Stomach smooth muscle (tissue), 2 donors: ENCODE measurements around the gene DIAPH3.

Experiments used
- H3K27ac ChIP-seq: one replicate; pipeline ENCODE4 v1.7.0; 2013; ENCODE audit warnings: mild to moderate bottlenecking, low read length, inconsistent platforms
- H3K27me3 ChIP-seq, 2 donors: one replicate each; pipeline ENCODE4 v1.7.0; 2013; ENCODE audit warnings: low read length in 2 of 2; ENCODE audit not compliant: insufficient read depth in 2 of 2, control insufficient read depth in 1 of 2
- H3K36me3 ChIP-seq, 2 donors: one replicate each; pipeline ENCODE4 v1.7.0; 2013; ENCODE audit warnings: low read length in 2 of 2; ENCODE audit not compliant: control insufficient read depth in 2 of 2, insufficient read depth in 2 of 2
- H3K4me1 ChIP-seq: one replicate; pipeline ENCODE4 v1.7.0; 2013; ENCODE audit warnings: low read length; ENCODE audit not compliant: control insufficient read depth, insufficient read depth
- H3K4me3 ChIP-seq, 2 donors: one replicate each; pipeline ENCODE4 v1.7.0; 2013; ENCODE audit warnings: low read length in 2 of 2
- H3K9ac ChIP-seq, 2 donors: one replicate each; pipeline ENCODE4 v1.7.0; 2013; ENCODE audit warnings: low read length in 2 of 2, mild to moderate bottlenecking in 1 of 2
- H3K9me3 ChIP-seq, 2 donors: one replicate each; pipeline ENCODE4 v1.7.0; 2013; ENCODE audit warnings: low read length in 2 of 2; ENCODE audit not compliant: control insufficient read depth in 2 of 2
- donor health status: healthy.
- donor health status: Pancreatic carcinoma.

Gene DIAPH3

GRCh38 chr13:59924256-59924655 is 239.5 kb downstream of the DIAPH3 start:
- Histone ChIP-seq H3K9ac (no peak overlapping the region), H3K27ac (no peak overlapping the region), H3K4me1 (no peaks in the 10 kb centered on the region), H3K4me3 (no peak overlapping the region), H3K27me3 (no peaks in the 10 kb centered on the region), H3K9me3 (no peaks in the 10 kb centered on the region), H3K36me3 (no peaks in the 10 kb centered on the region)

GRCh38 chr13:59915252-59915651 is 248.5 kb downstream of the DIAPH3 start:
- Histone ChIP-seq H3K9me3 (no peaks in the 10 kb centered on the region), H3K9ac (no peak overlapping the region), H3K27ac (no peak overlapping the region), H3K36me3 (no peaks in the 10 kb centered on the region), H3K27me3 (no peaks in the 10 kb centered on the region), H3K4me3 (no peak overlapping the region), H3K4me1 (no peaks in the 10 kb centered on the region)

GRCh38 chr13:59914556-59914955 is 249.2 kb downstream of the DIAPH3 start:
- no peaks in the 10 kb centered on the region for H3K4me1 ChIP-seq
- no peaks in the 10 kb centered on the region for H3K36me3 ChIP-seq
- H3K9ac ChIP-seq = no peak overlapping the region
- no peaks in the 10 kb centered on the region for H3K27me3 ChIP-seq
- no peak overlapping the region for H3K4me3 ChIP-seq
- no peaks in the 10 kb centered on the region for H3K9me3 ChIP-seq
- no peak overlapping the region for H3K27ac ChIP-seq

GRCh38 chr13:59906413-59907049 is 257.2 kb downstream of the DIAPH3 start:
- H3K27me3 ChIP-seq = no peaks in the 10 kb centered on the region
- H3K27ac ChIP-seq = no peak overlapping the region
- no peaks in the 10 kb centered on the region for H3K36me3 ChIP-seq
- no peaks in the 10 kb centered on the region for H3K4me1 ChIP-seq
- no peaks in the 10 kb centered on the region for H3K9me3 ChIP-seq
- H3K4me3 ChIP-seq = no peak overlapping the region
- H3K9ac ChIP-seq = no peak overlapping the region

- Histone ChIP-seq H3K36me3 (no peaks in the 10 kb centered on the region), H3K9me3 (no peaks in the 10 kb centered on the region), H3K9ac (no peak overlapping the region), H3K27ac (no peak overlapping the region), H3K4me1 (no peaks in the 10 kb centered on the region), H3K4me3 (no peak overlapping the region), H3K27me3 (no peaks in the 10 kb centered on the region)
Measured at GRCh38 chr13:59901191-59901590, 262.5 kb downstream of the DIAPH3 start.

- Histone ChIP-seq H3K27me3 (no peaks in the 10 kb centered on the region), H3K9ac (no peak overlapping the region), H3K4me3 (no peak overlapping the region), H3K4me1 (no peaks in the 10 kb centered on the region), H3K36me3 (no peaks in the 10 kb centered on the region), H3K9me3 (no peaks in the 10 kb centered on the region), H3K27ac (no peak overlapping the region)
Measured at GRCh38 chr13:59898066-59898465, 265.7 kb downstream of the DIAPH3 start.

- Histone ChIP-seq H3K36me3 (no peaks in the 10 kb centered on the region), H3K9ac (no peak overlapping the region), H3K4me3 (no peak overlapping the region), H3K27ac (no peak overlapping the region), H3K27me3 (no peaks in the 10 kb centered on the region), H3K9me3 (no peaks in the 10 kb centered on the region), H3K4me1 (no peaks in the 10 kb centered on the region)
Measured at GRCh38 chr13:59893266-59893665, 270.5 kb downstream of the DIAPH3 start.

- H3K27ac ChIP-seq = no peak overlapping the region
- no peaks in the 10 kb centered on the region for H3K4me1 ChIP-seq
- no peak overlapping the region for H3K4me3 ChIP-seq
- no peaks in the 10 kb centered on the region for H3K9me3 ChIP-seq
- no peaks in the 10 kb centered on the region for H3K27me3 ChIP-seq
- no peaks in the 10 kb centered on the region for H3K36me3 ChIP-seq
- no peak overlapping the region for H3K9ac ChIP-seq
Measured at GRCh38 chr13:59891053-59891452, 272.7 kb downstream of the DIAPH3 start.

- Histone ChIP-seq H3K4me3 (no peak overlapping the region), H3K9me3 (no peaks in the 10 kb centered on the region), H3K4me1 (no peaks in the 10 kb centered on the region), H3K27me3 (no peaks in the 10 kb centered on the region), H3K27ac (no peak overlapping the region), H3K9ac (no peak overlapping the region), H3K36me3 (no peaks in the 10 kb centered on the region)
Measured at GRCh38 chr13:59890054-59890453, 273.7 kb downstream of the DIAPH3 start.

GRCh38 chr13:59888408-59888807 is 275.3 kb downstream of the DIAPH3 start:
- Histone ChIP-seq H3K27ac (no peak overlapping the region), H3K4me3 (no peak overlapping the region), H3K4me1 (no peaks in the 10 kb centered on the region), H3K36me3 (no peaks in the 10 kb centered on the region), H3K9me3 (no peaks in the 10 kb centered on the region), H3K9ac (no peak overlapping the region), H3K27me3 (no peaks in the 10 kb centered on the region)

- H3K36me3 ChIP-seq = no peaks in the 10 kb centered on the region
- no peaks in the 10 kb centered on the region for H3K4me1 ChIP-seq
- H3K9ac ChIP-seq = no peak overlapping the region
- no peaks in the 10 kb centered on the region for H3K9me3 ChIP-seq
- H3K27ac ChIP-seq = no peak overlapping the region
- no peaks in the 10 kb centered on the region for H3K27me3 ChIP-seq
- H3K4me3 ChIP-seq = no peak overlapping the region
Measured at GRCh38 chr13:59885076-59885475, 278.7 kb downstream of the DIAPH3 start.
